DOHH2 (cell line): Measurements from ENCODE around the gene CHCHD1.

ENCODE experiments used
- CTCF ChIP-seq: fragments of 200-600 bp; sonication (generic); IDR thresholded peaks from one replicate; pipeline ENCODE4 v1.5.1; 2014; ENCODE audit warnings: antibody characterized with exemption, mild to moderate bottlenecking, low read depth, low read length; ENCODE audit not compliant: poor library complexity, severe bottlenecking
- EZH2phosphoT487 ChIP-seq: fragments of 200-600 bp; sonication (generic); IDR thresholded peaks from 2 replicates; pipeline ENCODE4 v1.6.1; 2017; ENCODE audit warnings: borderline replicate concordance, mild to moderate bottlenecking, antibody characterized with exemption, low read length, moderate library complexity, mixed read lengths

- TF ChIP-seq CTCF (no peak), EZH2phosphoT487 (no peak)
Measured at GRCh38 chr10:73803680-73804286, 21.9 kb downstream of the CHCHD1 start.
